NOMO-1 treated with DMSO at 0.1 percent for 48 hours (cell line): Measurements from ENCODE around the gene ZBTB17.
"Not testable (repeated sequence)": the region's sequence is repeated elsewhere in the genome, so short reads cannot be mapped to it uniquely, and the experiment has no call there.

Experiments
- DNase-seq: peaks from one replicate; lab custom pipeline; 2025; ENCODE audit not compliant: unreplicated experiment; lab: John Stamatoyannopoulos, UW

ZBTB17 gene

DNA sequence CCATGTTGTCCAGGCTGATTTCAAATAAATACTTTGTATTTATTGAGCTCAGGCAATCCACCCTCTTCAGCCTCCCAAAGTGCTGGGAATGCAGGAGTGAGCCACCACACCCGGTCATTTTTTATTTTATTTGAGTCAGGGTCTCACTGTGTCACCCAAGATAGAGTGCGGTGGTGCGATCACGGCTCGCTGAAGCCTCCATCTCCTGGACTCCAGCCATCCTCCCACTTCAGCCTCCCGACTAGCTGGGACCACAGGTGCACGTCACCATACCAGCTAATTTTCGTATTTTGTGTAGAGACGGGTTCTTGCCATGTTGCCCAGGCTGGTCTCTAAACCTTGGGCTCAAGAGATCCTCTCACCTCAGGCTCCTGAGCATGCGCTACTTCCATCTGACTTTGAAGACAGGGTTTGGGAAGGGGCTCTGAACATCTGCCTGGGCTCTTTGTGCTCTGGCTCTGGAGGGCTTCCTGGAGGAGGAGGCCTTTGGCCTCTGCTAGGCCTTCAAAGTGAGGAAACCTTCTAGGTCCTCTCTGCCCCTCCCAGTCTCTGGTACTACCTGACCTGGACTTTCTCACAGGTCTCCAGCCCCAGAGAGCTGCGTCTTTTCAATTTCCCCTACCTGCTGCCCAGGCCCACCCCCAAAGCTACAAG, 36.2 kb upstream of the ZBTB17 start:
- DNase-seq: no peak

DNA sequence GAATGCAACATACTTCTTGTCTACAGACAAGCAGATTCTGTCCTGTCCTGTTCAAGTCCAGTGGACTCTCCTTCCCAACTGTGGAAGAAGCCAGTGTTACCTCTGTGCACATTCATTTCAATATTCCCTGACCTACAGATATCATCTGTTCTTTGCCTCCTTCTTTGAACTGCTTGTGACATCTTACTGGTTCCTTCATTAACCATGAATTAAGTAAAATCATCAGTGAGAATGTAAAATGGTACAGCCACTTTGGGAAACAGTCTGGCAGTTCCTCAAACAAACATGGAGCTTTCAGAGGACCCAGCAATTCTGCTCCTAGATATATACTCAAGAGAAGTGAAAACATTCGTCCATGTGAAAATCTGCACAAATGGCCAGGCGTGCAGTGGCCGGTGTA, 34.9 kb upstream of the ZBTB17 start:
- DNase-seq: no peak

DNA sequence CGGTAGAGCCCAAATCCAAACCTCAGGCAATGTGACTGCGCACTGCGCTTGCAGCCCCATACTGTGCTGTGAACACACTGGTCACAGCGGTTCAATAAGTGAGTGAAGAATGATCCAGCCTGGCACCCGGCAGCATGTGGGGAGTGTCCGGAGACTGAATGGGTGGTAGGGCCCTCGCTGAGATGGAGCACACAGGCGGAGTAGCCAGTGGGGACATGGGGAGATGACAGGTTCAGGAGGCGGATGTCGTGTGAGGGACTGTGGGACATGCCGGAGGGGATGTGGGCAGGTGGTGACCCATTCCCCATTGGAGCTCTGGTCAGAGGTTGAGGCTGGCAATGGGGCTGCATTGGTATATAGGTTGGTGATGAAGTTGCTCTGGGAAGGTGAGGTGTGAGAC, 33.8 kb upstream of the ZBTB17 start:
- no peak for DNase-seq

GRCh38 chr1:16009030-16009460, 33.1 kb upstream of the ZBTB17 start:
- peak; percentile 42 for DNase-seq

GRCh38 chr1:16007671-16008341, 31.9 kb upstream of the ZBTB17 start:
- DNase-seq: no peak

DNA sequence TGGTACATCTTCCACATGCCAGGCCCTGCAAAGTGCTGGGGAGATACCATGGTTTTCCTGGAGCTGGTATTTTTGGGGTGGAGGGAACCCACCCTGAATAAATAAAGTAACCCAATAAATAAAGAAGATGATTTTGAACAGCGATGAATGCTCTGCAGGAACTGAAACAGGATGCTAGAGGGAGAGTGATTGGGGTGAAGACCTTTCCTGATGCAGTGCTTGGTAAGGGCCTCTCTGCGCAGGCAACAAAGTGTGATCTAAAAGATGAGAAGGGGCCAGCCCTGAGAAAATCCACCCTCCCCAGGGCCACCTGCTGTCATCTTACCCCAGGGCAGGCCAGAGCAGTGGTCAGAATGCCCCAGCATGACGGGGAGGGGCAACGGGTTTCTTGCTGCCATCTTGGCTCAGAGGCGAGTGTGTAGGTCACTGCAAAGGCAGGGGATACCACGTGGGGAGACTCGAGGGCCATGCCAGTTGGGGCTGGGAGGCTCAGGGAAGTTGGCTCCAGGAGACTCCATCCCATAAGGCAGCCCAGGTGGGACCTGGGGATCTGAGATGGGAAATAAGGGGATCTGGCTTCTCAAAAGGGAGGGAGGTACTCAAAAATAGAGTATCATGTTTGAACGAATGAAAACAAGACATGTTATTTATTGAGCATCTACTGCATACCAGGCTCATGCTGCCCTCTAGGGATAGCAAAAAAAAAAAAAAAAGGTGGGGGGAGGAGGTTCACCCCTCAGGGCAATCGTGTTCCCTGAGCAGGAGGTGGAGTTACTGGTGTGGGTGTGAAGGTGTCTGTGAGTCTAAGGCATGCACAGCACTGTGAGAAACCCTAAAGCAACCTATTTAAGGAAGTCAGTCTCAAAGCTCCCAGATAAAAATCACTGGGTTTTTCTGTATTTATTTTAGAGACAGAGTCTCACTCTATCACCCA, 30.9 kb upstream of the ZBTB17 start:
- peak; percentile 31 for DNase-seq

- DNase-seq: no peak
These were observed 30.1 kb upstream of the ZBTB17 start for GRCh38 chr1:16006010-16006409.

DNA sequence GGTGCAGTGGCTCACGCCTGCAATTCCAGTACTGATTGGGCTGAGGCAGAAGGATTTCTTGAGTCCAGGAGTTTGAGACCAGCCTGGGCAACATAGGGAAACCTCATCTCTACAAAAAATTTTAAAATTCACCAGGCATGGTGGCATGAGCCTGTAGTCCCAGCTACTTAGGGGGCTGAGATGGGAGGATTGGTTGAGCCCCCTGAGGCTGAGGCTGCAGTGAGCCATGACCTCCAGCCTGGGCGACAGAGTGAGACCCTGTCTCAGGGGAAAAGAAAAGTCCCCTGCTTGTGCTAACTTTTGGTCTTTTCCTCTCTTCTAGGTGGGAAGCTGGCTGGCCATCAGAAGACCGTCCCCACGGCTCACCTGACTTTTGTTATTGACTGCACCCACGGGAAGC, 29.7 kb upstream of the ZBTB17 start:
- no peak for DNase-seq

DNA sequence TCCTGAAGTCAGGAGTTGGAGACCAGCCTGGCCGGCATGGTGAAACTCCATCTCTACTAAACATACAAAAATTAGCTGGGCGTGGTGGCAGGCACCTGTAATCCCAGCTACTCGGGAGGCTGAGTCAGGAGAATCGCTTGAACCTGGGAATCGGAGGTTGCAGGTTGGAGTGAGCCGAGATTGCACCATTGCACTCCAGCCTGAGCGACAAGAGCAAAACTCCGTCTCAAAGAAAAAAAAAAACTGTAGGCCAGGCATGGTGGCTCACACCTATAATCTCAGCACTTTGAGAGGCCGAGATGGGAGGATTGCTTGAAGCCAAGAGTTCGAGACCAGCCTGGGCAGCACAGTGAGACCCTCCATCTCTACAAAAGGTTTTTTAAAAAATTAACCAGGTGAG, 25.4 kb upstream of the ZBTB17 start:
- DNase-seq: not testable (repeated sequence)

GRCh38 chr1:15998929-15999328, 23.0 kb upstream of the ZBTB17 start:
- DNase-seq: no peak

DNA sequence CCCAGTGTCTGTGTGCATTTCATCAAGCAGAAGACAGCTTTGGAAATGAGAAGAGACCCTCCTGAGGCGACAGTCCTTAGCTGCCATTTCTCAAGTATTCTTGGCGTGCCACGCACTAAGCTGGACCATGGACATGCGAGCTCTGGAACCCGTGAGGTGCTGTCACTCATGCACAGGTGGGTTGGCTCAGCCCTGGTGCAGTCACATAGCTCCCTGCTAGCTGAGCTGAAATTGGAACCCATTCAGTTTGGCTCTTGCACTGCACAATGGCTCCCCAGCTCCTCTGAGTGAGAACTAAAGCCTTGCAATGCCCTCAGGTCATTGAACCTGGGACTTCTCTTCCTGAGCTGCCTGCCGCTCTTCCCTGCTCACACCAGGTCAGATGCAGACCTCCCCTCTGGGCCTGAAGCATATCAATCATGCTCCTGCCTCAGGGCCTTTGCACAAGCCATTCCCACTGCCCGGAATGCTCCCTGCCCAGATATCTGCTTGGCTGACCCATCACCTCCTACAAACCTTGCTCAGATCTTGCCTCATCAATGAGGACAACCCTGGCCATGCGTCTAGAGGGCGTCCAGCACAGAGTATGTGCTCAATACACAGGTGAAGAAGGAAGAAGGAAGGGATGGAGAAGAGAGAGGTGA, 21.9 kb upstream of the ZBTB17 start:
- no peak for DNase-seq

GRCh38 chr1:15997076-15997585, 21.2 kb upstream of the ZBTB17 start:
- no peak for DNase-seq

DNA sequence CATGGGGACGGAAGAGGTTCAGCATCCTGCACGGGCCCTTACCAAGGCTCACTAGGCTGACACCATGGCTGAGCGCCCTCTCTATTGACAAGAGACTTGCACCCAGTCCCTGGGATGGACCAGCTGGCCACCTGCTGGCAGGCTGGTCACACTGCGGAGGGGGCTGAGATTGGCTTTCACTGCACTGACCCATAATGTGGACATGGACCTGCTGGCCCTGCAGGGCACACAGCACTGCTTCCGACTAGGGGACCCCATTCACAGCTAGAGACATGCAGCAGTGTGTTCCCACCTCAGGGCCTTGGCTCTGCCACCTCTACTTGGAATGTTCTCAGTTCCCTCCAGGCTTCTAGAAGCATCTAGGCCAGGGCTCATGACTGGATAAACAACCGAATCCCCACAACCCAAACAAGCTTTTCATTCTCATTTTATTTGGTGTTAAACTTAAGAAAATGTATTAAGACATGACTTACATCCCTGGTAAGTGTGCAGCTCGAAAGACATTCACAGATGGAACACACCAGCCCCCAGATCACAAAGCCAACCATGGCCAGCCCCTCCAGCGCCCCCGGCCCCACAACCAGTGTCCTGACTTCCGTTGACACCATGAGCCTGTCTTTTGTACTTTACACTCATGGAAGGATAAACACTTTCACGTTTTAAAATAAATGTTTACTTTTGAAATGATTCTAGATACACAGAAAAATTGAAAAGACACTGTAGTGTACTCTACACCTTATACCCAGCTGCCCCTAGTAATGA, 18.9 kb upstream of the ZBTB17 start:
- DNase-seq: no peak

DNA sequence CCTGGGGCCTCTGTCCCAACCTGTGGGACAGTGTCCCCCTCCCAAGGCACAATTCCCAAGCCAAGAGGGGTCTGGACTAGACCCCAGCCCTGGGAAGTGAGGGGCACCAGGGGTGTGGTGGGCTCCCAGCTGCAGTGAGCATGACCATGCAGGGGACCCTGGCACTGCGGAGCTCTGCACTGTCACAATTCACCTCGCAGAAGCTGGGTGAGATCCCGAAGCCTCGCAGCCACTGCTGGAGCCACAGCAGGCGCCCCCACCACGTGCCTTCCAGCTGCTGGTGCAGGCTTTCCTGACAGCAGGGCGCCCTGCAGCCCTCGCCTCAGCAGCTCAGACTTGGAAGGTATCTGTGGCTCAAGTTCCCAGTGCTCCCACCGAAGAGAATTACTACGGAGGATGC, 18.2 kb upstream of the ZBTB17 start:
- no peak for DNase-seq

- DNase-seq: no peak
These were observed 17.8 kb upstream of the ZBTB17 start for GRCh38 chr1:15993666-15994065.

GRCh38 chr1:15992582-15993500, 16.9 kb upstream of the ZBTB17 start:
- DNase-seq: no peak

DNA sequence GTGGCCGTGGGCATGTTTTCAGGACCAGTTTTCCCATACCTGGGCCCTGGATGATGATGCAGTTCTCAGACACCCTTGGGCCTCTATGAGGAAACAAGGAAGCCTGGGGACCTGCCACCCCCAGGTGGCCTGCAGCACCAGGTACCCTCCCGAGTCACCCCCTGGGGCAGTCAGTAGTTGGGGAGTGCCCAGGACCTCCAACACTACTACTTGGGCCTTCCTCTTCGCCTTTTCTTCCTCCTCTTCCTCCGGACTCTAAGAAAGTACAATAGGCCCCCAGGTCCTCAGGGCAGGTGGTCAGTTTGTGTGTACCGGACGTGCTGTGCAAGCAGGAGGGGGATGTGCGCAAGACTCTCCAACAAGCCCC, 16.3 kb upstream of the ZBTB17 start:
- DNase-seq: no peak

- DNase-seq: no peak
These were observed 15.7 kb upstream of the ZBTB17 start for GRCh38 chr1:15991427-15992186.

DNA sequence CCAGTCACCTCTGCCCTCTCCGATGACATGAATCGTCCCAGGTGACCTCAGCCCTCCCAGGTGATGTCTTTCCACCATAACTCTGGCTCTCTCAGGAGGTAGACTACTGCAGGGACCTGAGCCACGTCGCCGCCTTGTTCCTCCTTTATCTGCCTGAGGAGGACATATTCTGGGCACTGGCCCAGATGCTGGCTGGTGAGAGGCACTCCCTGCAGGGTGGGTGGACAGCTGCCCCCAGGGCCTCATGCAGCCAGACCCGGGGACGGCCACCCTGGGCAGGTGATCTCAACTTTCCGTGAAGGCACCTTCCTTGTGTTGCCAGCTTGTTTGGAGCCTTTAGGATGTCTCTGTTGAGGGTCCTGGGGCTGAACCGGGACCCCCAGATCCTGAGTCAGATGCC, 13.9 kb upstream of the ZBTB17 start:
- DNase-seq: no peak
